HEK293T (cell line): ENCODE data around the gene GCDH.

Experiments
- BHLHE40 ChIP-seq: fragments of 450-650 bp; IDR thresholded peaks from 2 replicates; pipeline ENCODE4 v1.6.1; 2016; ENCODE audit warnings: mild to moderate bottlenecking, moderate library complexity, borderline replicate concordance
- FOXK2 ChIP-seq: fragments of 450-650 bp; IDR thresholded peaks from 2 replicates; pipeline ENCODE4 v1.6.1; 2016; ENCODE audit warnings: mild to moderate bottlenecking
- FOXM1 ChIP-seq: fragments of 450-650 bp; IDR thresholded peaks from 2 replicates; pipeline ENCODE4 v1.6.1; 2017; ENCODE audit warnings: mild to moderate bottlenecking, borderline replicate concordance
- PKNOX1 ChIP-seq: fragments of 450-650 bp; IDR thresholded peaks from 2 replicates; pipeline ENCODE4 v1.6.1; 2016
- SP1 ChIP-seq: fragments of 450-650 bp; IDR thresholded peaks from 2 replicates; pipeline ENCODE4 v1.6.1; 2017
- SUZ12 ChIP-seq: fragments of 450-650 bp; IDR thresholded peaks from 2 replicates; pipeline ENCODE4 v1.6.1; 2016; ENCODE audit warnings: mild to moderate bottlenecking
- TARDBP ChIP-seq: fragments of 450-650 bp; IDR thresholded peaks from 2 replicates; pipeline ENCODE4 v1.6.1; 2016

- no peak for TF ChIP-seq FOXM1
- no peak for TF ChIP-seq SP1
- no peak for TF ChIP-seq PKNOX1
- no peak for TF ChIP-seq SUZ12
- no peak for TF ChIP-seq TARDBP
- TF ChIP-seq FOXK2, result no peak
- no peak for TF ChIP-seq BHLHE40
Measured at GRCh38 chr19:12948612-12949362, 57.8 kb downstream of the GCDH start.
